T-helper 9 cell (primary cell): Measurements from ENCODE around the gene GNAI2.

Experiments used
- DNase-seq: peaks from one replicate; pipeline ENCODE4 v3.0.0-alpha.2; 2020

Gene GNAI2

DNA sequence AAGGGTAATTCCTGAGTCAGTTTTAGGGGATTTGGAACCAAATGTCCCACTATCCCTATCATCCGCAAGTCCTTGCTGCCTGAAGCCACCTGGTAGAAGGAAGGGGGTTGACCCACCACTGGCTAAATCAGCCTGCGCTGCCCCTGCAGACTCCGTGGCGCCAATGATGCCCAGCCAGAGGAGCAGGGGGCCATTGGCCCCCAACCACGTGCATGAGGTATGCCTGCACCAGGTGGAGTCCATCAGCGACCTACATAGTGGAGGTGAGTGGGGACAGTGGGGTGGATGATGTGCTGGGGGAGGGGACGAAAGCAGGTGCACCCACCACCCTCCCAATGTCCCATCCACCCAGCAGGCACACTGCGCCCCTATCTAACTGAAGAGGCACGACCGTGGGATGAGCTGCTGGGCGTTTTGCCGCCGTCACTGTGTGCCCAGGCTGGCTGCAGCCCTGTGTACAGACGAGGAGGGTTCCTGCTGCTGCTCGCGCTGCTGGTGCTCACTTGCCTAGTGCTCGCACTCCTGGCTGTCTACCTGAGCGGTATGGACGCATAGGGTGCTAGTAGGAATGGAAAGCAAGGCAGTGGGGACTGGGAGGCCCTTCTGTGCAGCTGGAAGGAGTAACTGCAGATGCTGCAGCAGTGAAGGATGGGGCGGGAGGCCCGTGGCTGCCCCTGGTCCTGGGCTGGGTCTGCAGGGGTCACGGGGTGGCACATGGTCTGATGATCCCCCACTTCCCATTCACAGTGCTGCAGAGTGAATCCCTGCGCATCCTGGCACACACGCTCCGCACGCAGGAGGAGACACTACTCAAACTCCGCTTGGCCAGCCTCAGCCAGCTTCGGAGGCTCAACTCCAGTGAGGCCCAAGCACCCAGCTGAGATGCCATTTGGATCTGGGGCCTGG is 50.6 kb downstream of the GNAI2 start:
- DNase-seq: no peak

DNA sequence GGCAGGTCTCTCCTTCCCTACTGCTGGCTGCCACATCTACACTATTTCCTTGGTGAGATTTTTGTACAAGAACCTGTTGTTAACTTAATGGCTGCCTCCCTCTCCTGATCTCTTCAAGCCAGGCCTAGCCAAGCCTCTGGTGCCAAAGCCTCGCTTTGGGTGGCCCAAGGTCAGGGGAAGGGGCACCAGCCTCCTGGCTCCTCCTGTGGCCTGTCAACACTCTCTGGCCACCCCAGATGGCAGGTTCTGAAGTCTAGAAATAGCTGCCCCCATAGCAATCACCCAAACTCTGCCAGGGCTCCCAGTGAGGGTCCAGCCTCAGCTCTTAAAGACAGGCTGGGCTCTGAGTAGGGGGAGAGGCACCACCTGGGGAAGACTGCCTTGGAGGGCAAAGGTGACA is 51.3 kb downstream of the GNAI2 start:
- no peak for DNase-seq

DNA sequence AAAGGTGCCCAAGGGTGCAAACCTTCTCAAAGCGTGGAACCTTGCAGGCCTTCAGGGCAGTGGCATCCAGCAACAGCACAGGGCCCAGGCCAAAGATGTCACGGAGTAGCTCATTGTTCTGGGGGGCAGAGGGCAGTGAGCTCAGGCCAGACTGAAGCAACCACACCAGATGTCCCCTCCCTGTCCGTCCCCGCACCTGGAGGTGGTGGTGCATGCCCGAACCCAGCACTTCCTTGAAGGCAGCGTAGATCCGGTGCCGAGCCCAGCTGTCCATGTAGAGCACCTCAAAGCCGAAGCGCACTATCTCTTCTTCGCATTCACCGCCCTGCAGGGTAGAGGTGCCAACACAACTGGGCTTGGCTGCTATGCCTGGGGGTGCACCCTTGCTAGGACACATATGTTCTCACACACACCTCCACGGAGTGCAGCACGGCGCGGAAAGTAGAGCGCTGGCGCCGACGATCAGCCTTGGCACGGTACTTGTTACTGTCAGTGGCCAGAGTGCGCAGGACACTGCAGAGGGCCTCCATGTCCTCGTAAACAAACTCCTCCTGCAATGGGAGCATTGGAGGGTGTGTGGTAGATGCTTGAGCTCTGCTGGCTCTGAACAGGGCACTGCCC is 52.5 kb downstream of the GNAI2 start:
- no peak for DNase-seq

- no peak for DNase-seq
Observed at GRCh38 chr3:50289130-50289529, 53.1 kb downstream of the GNAI2 start.

GRCh38 chr3:50290161-50290641 is 54.2 kb downstream of the GNAI2 start:
- no peak for DNase-seq

DNA sequence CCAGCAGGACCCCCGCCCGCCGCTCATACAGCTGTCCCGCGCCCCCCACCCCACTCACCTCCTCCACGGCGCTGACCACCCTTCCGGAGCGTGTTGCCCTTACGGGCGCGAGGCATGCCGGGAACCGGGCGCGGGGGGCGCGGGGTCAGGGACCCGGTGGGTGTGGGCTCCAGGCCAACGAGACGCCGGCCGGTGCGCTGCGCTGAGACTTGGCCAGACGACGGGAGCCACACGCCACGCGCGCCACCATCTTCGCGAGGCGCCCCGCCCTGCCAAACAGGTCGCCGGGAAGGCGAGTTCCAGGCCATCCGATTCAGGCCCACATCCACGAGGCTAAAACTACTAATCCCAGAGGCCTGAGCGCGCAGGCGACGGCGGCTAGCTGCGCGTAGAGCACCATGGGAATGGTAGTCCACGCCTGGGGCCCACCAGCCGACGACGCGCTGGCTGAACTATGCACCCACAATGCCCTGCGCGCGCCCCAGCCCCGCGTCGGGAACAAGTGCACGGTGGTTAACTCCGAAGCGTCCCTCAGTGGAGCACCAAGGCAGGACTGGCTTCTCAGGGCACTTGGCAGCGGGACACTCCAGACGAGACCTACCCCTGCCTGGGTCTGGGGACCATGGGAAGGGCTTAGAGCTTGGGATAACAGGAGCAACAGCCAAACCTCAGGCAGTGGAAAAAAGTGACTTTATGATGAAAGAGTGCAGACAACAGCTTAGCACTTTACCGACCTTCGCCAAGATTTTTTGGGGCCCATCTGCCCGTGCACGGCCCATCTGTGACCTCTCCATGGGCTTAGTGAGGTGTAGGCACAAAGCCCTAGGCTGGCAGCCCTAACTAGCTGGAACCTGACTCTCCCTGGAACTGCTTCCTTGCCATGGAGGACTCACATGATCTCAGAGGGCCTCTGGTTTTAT is 56.4 kb downstream of the GNAI2 start, which contains the start of gene IFRD2:
Gene IFRD2, minus strand, starts transcription at position 271 of the 920 bp plus-strand sequence. Its CDS starts 155 bp downstream, at position 116.
- peak; percentile 90 for DNase-seq

DNA sequence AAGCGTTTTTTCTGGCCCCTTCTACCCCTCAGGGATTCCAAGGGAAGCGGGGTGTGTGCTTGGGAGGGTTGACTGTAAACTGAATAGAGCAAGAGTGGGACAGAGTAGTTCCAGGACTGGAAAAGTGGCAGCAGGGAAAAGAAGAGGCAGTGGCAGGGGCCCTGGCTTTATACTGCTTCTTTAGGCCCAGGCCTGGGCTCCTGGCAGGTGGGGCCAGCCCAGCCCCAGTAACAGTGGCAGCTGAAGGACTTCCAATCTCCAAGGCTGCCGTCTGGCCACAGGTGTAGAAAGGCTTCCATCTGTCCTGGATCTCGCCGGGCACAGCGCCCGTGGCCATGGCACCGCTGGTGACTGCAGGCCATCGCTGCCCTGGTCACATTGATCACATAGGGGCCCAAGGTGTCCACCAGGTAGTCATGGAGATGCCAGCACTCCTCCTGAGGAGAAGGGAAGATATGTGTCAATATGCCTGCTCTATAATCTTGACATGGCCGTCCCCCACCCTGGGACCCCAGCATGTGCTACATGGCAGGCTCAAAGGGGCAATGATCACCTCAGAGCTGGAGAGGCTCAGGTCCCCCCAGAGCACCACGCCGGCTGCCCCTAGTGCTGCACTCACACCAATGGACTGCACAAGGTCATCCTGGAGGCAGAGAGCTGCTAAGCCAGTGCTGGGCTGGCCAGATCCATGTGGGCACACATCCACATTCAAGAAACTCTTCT is 57.2 kb downstream of the GNAI2 start:
- DNase-seq: no peak

GRCh38 chr3:50294089-50294488 is 58.1 kb downstream of the GNAI2 start:
- no peak for DNase-seq

- DNase-seq: no peak
Observed at GRCh38 chr3:50294492-50295403, 58.7 kb downstream of the GNAI2 start.

DNA sequence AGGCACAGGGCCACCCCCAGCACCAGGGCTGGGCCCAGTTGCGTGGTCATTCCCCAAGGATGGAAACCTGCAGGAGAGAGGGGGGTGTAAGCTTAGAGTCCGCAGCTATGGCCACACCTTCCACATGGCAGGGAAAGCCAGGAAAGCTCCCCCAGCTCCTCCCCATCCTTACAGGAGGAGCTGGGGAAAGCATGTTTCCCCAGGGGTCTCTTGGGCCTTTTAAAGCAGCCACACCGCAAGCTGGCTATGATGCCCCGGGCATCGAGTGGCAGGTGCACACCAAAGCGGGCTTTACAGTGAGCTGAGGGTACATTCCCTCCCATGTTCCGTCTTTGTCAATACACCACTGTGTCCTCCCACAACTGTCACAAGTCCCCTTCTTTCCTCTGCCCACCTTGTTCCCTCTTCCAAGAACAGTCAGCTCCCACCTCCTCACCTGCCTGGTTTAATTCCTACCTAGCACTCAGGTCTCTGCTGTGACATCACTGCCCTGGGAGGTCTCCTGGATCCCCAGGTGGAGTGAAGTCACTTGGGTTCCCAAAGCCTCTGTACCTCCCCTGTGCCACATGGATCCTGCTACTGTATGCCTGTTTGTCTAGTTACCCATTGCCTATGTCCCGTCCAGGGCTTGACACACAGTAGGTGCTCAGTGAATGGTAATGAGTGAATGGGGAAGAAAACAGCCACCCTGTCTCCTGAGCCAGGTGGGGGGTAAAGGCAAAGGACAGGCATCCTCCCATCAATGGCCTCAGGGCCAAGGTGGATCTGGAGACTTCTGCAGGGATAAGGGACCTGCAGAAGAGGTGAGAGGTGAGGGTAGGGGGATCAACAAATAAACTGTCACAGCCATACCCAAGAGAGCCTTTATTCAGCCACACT is 59.8 kb downstream of the GNAI2 start:
- DNase-seq: no peak

- no peak for DNase-seq
Observed at GRCh38 chr3:50296721-50297383, 60.8 kb downstream of the GNAI2 start.

DNA sequence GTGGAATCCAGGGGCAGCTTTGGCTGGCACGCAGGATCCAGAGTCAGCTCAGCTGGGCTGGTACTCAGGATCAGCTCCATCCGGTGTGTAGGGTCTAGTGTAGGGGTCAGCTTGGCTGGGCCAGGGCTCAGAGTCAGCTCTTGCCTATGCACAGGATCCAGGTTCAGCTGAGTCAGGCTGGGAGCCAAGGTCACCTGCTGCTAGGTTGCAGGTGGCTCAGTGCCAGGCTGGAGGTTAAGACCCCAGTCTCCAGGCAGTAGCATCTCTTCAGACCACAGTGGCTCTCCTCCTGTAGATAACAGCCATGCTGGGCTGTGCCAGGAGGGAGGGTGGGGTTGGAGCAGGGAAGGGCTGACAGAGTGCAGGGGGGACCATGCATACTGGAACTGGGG is 61.4 kb downstream of the GNAI2 start:
- no peak for DNase-seq

- DNase-seq: no peak
Observed at GRCh38 chr3:50297896-50298725, 62.1 kb downstream of the GNAI2 start.

- DNase-seq: peak; percentile 99
Observed at GRCh38 chr3:50298836-50299637, 63.0 kb downstream of the GNAI2 start, which contains the start of the genes HYAL3 and NAA80. HYAL3 (minus strand) TSS chr3:50299405; CDS start chr3:50295602, 3,803 bp downstream. NAA80 (minus strand) TSS chr3:50299405; CDS start chr3:50297463, 1,942 bp downstream.

DNA sequence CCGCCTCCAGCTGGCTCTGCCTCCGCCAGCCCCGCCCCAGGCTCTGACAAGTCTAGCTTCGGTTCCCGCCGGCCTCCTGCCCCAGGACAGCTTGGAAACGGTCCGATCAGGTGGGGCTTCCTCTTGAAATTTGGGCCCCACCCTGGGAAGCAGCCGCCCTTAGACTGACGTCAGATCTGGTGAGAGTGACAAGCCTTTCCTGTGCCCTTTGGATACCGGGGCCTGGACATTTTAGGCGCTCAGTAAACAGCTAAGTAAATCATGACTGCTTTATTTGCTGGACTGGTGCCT is 63.6 kb downstream of the GNAI2 start:
- no peak for DNase-seq

GRCh38 chr3:50299929-50300680 is 64.1 kb downstream of the GNAI2 start:
- no peak for DNase-seq
